Subcutaneous adipose tissue (tissue), 4 donors: ENCODE measurements around the gene GSTA5. TPM values are rescaled to one million over a fixed set of nuclear protein-coding genes. Genes with fewer than 3 reads are reported as not detected.

Source experiments
- total RNA-seq, 4 donors: library from RNA; depleted of rRNA; stranded (reverse); fragments of >200 nt; gene quantifications; one replicate each; pipeline ENCODE4 v1.1.0, GENCODE V29; 2016
- TF ChIP-seq, protein P1 (sequence below): fragments of 450-650 bp; IDR thresholded peaks from one replicate; pipeline ENCODE4 v1.5.1; 2016; ENCODE audit warnings: low read depth, mild to moderate bottlenecking, control low read depth, antibody characterized with exemption, moderate library complexity

The GSTA5 gene
- total RNA-seq, 4 donors from 2014 or later = not detected

DNA sequence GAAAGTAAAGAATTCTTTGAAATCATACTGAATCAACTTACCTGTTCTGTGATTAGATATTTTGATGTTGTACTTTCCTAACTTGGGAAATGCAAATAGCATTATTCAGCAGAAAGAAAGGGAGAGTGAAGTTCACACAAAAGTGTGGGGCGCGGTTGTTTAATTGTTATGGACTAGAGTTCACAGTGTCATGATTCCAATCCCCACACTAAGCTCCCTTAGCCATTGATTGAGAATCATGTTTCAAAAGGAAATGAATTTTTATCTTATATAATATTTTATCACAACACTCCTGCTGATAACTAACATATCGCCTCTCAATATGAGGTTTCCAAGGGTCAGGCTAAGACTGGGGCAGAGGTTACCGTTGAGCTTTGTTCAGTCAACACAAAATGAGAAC, 3.0 kb upstream of the GSTA5 start:
- TF ChIP-seq, protein P1, sequence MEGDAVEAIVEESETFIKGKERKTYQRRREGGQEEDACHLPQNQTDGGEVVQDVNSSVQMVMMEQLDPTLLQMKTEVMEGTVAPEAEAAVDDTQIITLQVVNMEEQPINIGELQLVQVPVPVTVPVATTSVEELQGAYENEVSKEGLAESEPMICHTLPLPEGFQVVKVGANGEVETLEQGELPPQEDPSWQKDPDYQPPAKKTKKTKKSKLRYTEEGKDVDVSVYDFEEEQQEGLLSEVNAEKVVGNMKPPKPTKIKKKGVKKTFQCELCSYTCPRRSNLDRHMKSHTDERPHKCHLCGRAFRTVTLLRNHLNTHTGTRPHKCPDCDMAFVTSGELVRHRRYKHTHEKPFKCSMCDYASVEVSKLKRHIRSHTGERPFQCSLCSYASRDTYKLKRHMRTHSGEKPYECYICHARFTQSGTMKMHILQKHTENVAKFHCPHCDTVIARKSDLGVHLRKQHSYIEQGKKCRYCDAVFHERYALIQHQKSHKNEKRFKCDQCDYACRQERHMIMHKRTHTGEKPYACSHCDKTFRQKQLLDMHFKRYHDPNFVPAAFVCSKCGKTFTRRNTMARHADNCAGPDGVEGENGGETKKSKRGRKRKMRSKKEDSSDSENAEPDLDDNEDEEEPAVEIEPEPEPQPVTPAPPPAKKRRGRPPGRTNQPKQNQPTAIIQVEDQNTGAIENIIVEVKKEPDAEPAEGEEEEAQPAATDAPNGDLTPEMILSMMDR = no peak

DNA sequence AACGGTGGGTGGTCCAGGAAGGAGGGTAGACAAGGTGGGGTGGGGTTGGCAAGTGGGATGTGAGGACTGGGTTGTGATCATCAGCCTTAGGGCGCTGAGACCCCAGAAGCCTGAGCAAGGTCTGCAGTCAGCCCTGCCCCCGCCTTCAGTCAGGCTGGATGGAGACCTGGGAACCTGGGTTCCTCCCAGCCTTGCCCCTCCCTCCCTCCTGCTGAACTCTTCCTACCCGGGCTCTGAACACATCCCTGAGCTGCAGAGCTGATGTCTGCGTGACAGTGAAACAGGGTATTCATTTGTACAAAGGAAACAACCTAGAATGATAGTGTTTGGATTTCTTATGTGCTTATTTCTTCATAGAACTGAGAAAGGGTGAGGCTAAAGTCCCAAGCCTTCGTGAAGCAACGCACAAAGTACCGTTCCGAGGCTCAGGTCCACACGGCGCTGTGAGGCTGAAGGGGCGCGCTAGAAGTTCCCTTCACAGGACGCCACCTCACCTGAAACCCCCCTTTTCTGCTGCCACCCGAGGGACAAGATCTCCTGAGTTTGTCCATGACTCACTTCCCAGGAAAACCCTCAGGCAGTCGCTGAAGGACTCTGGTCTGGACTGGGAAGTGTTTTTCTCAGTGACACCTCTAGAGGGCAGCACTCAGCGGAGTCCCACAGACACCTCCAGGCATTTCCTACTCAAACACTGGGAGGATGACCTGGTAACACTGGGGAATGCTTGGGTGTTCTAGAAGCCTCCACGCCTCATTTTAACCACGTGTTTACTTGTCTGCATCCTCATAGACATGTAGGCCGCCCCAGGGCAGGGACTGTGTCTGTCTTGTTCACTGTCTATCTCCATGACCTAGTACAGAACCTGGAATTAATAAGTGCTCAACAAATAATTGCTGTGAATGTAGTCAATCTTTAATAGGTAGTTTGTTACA, 1.2 kb downstream of the GSTA5 start:
- TF ChIP-seq, protein P1 = no peak

DNA sequence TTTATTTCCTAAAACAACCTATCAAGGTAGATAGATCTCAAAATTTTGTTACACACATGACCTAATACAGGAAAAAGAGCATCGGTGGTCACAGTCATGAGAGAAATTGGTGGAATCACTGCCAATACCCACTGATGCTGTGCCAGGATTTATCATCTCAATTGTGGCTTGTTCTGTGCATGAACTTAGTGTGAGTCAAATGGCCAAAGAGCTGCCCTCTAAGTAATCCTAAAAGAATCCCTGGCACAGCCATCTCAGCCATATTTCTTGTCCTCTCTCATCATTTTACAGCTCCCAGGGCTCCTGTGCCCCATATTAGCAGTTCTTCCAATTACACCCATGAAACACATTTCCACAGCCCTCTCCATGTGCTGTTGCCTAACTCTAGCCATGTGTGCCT, 6.1 kb downstream of the GSTA5 start:
- TF ChIP-seq, protein P1 = no peak

DNA sequence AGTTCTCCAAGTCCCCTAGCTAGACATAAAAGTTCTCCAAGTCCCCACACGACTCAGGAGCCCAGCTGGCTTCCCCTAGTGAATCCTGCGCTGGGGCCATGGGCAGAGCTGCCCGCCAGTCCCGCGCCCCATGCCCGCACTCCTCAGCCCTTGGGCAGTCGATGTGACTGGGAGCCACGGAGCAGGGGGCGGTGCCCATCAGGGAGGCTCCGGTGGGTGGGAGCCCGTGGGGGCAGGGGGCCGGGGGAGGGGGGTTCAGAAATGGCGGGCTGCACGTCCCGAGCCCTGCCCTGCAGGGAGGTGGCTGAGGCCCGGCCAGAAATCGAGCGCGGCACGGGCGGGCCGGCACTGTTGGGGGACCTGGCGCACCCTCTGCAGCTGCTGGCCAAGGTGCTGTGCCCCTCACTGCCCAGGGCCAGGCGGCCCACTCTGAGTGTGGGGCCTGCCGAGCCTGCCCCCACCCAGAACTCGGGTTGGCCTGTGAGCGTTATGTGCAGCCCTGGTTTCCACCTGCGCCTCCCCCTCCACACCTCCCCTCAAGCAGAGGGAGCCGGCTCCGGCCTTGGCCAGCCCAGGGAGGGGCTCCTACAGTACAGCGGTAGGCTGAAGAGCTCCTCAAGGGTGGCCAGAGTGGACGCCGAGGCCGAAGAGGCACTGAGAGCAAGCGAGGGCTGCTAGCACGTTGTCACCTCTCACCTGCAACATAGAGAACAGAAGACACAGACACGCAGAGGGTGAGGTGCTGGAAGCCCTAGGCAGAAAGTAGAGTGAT, 11.4 kb downstream of the GSTA5 start:
- TF ChIP-seq, protein P1 = no peak

DNA sequence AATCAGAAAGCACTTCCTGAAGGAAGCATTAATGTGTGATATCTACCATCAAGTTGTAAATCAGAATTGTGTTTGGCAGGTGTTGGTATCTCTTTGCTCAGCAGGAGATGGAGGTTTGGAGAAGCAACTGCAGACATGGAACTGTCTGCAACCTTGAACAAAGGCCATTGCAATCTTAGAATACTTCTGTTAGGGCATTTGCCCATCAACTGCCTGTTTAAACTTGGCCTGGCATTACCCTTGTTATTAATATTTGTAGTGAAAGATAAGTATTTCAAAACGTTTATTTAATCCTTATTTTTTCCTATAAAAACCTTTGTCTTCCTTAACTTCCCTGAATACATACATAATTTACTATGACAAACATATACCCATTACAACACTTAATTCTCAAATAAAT, 14.1 kb downstream of the GSTA5 start:
- TF ChIP-seq, protein P1 = no peak

DNA sequence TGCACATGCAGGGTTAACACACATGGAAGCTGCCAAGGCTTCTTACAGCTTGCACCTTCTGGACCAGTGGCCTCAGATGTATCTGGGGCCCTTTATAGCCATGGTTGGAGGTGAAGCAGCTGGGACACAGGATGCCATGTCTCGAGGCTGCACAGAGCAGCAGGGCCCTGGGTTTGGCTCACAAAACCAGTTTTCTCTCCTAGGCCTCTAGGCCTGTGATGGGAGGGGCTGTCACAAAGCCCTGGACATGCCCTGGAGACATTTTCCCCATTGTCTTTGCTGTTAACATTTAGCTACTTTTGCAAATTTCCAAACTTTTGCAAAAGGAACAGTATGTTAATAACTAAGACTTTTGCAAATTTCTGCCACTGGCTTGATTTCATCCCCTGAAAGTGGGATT, 18.8 kb downstream of the GSTA5 start:
- TF ChIP-seq, protein P1 = no peak

DNA sequence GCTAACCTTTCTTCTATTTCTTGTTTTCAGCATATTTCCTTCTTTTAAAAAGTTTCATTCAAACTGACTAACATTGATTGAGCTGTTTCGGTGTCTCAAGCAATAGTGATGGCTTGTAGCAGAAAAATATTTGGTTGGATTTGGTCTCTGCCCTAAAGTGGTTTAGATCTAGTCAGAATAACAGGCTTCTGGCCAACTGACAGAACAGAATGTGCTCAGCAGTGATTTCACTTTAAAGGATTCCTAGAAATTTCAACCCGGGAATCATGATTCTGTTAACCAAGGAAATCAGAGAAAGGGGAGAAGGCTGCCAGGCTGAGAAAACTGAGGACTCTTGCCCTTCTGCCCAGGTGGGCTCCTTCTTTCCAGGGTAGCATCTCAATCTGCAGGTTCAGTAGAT, 20.4 kb downstream of the GSTA5 start:
- TF ChIP-seq, protein P1 = no peak
